OCI-LY3 (cell line): ENCODE results near the gene CNTNAP2.

Experiments used
- H2AFZ ChIP-seq: fragments of 200-600, 300-600 bp; shearing (Covaris generic); 2 replicates; pipeline ENCODE4 v1.6.0; 2014; ENCODE audit warnings: antibody characterized with exemption, low read depth, low read length
- H3K27ac ChIP-seq: fragments of 200-600, 300-600 bp; sonication (generic); 2 replicates; pipeline ENCODE4 v1.5.1; 2014; ENCODE audit warnings: mild to moderate bottlenecking, low read length, moderate library complexity, mixed read lengths
- H3K27me3 ChIP-seq: fragments of 200-600, 300-600 bp; sonication (generic); 2 replicates; pipeline ENCODE4 v1.6.1; 2014; ENCODE audit warnings: low read depth, low read length, mixed read lengths
- H3K36me3 ChIP-seq: fragments of 200-600, 300-600 bp; sonication (generic); replicated peaks from 2 replicates; pipeline ENCODE3; 2014; ENCODE audit warnings: low read depth, low read length, mixed read lengths
- H3K4me1 ChIP-seq: fragments of 300-600, 200-600 bp; sonication (generic); 2 replicates; pipeline ENCODE4 v1.6.1; 2014; ENCODE audit warnings: low read length, mixed read lengths
- H3K4me2 ChIP-seq: fragments of 200-600, 300-600 bp; sonication (generic); 2 replicates; pipeline ENCODE4 v1.6.1; 2014; ENCODE audit warnings: low read length, mixed read lengths
- H3K4me3 ChIP-seq: fragments of 300-600, 200-600 bp; sonication (generic); 2 replicates; pipeline ENCODE4 v1.5.1; 2014; ENCODE audit warnings: antibody characterized with exemption, mild to moderate bottlenecking, low read length, moderate library complexity
- H3K79me2 ChIP-seq: fragments of 300-600, 200-600 bp; shearing (Covaris generic); 2 replicates; pipeline ENCODE4 v1.6.1; 2014; ENCODE audit warnings: mild to moderate bottlenecking, low read length, mixed read lengths
- H3K9ac ChIP-seq: fragments of 300-600, 200-600 bp; shearing (Covaris generic); 2 replicates; pipeline ENCODE4 v1.6.0; 2014; ENCODE audit warnings: mild to moderate bottlenecking, low read length, moderate library complexity
- H3K9me3 ChIP-seq: fragments of 200-600, 300-600 bp; shearing (Covaris generic); 2 replicates; pipeline ENCODE4 v1.6.1; 2014; ENCODE audit warnings: low read length, mixed read lengths; ENCODE audit not compliant: insufficient read depth
- H4K20me1 ChIP-seq: fragments of 200-600, 300-600 bp; sonication (generic); 2 replicates; pipeline ENCODE4 v1.6.1; 2016; ENCODE audit warnings: low read length, mixed read lengths; ENCODE audit not compliant: insufficient read depth
- EZH2phosphoT487 ChIP-seq: fragments of 200-600 bp; shearing (Covaris generic); IDR thresholded peaks from 2 replicates; pipeline ENCODE4 v1.6.1; 2018; ENCODE audit warnings: antibody characterized with exemption, mixed run types, low read depth
- TF ChIP-seq, protein P1 (sequence below): fragments of 200-600, 300-600 bp; sonication (generic); IDR thresholded peaks from 2 replicates; pipeline ENCODE4 v1.5.1; 2014; ENCODE audit warnings: antibody characterized with exemption, low read length, low read depth

The CNTNAP2 gene

GRCh38 chr7:148433521-148434180 lies 2317.1 kb downstream of the CNTNAP2 start:
- H3K27me3 ChIP-seq: 0 out of 2 replicates have a peak, but pooled peaks cover 3% of the 10 kb centered on the region

DNA sequence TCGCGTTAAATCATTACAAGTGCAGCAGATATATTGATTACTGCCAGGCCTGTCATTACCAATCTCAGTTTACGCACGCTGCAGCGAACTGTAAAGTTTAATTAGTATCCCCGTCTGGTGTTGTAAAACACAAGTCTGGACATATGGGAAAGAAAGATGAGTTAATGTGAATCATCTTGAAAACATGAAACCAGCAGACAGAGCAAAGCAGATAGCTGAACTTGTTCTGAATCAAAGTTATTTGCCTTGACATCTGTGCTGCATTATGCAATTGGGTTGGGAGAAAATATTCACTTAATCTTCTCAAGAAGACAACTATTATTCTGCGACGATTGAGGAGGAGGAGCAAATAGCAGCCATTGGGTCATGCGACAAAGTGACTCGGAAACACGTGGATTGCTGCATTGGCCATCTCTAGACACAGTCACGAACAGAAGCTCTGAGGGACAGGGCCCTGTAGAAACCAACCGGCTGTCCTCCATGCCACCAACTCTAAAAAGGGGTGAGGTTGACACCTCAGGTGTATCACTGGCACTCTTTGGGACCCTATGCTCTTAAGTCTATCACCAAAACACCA lies 2317.7 kb downstream of the CNTNAP2 start:
- no peak overlapping the region for H3K4me2 ChIP-seq
- H3K79me2 ChIP-seq: no peaks in the 10 kb centered on the region
- H3K36me3 ChIP-seq: no peaks in the 10 kb centered on the region
- H2AFZ ChIP-seq: no peak overlapping the region
- peaks cover 12% of the 10 kb centered on the region for H3K4me1 ChIP-seq
- no peak overlapping the region for H3K9ac ChIP-seq
- no peaks in the 10 kb centered on the region for H3K9me3 ChIP-seq
- no peak overlapping the region for H3K4me3 ChIP-seq
- no peaks in the 10 kb centered on the region for H4K20me1 ChIP-seq
- no peak for TF ChIP-seq EZH2phosphoT487
- TF ChIP-seq, protein P1, sequence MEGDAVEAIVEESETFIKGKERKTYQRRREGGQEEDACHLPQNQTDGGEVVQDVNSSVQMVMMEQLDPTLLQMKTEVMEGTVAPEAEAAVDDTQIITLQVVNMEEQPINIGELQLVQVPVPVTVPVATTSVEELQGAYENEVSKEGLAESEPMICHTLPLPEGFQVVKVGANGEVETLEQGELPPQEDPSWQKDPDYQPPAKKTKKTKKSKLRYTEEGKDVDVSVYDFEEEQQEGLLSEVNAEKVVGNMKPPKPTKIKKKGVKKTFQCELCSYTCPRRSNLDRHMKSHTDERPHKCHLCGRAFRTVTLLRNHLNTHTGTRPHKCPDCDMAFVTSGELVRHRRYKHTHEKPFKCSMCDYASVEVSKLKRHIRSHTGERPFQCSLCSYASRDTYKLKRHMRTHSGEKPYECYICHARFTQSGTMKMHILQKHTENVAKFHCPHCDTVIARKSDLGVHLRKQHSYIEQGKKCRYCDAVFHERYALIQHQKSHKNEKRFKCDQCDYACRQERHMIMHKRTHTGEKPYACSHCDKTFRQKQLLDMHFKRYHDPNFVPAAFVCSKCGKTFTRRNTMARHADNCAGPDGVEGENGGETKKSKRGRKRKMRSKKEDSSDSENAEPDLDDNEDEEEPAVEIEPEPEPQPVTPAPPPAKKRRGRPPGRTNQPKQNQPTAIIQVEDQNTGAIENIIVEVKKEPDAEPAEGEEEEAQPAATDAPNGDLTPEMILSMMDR: no peak
- no peak overlapping the region for H3K27ac ChIP-seq
- H3K27me3 ChIP-seq: 0 out of 2 replicates have a peak, but pooled peaks cover 3% of the 10 kb centered on the region

More at GRCh38 chr7:148433521-148434180, 2317.1 kb downstream of the CNTNAP2 start:
- Histone ChIP-seq H4K20me1 (no peaks in the 10 kb centered on the region), H2AFZ (no peak overlapping the region), H3K9ac (no peak overlapping the region), H3K4me3 (no peak overlapping the region), H3K9me3 (no peaks in the 10 kb centered on the region), H3K4me1 (peaks cover 12% of the 10 kb centered on the region), H3K27ac (no peak overlapping the region), H3K36me3 (no peaks in the 10 kb centered on the region), H3K79me2 (no peaks in the 10 kb centered on the region), H3K4me2 (no peak overlapping the region)
- no peak for TF ChIP-seq EZH2phosphoT487
- TF ChIP-seq, protein P1: no peak

- Histone ChIP-seq H3K36me3 (no peaks in the 10 kb centered on the region), H3K9me3 (no peaks in the 10 kb centered on the region), H3K79me2 (no peaks in the 10 kb centered on the region), H3K27ac (no peak overlapping the region), H3K9ac (no peak overlapping the region), H4K20me1 (no peaks in the 10 kb centered on the region), H3K4me1 (peaks cover 12% of the 10 kb centered on the region), H3K27me3 (0 out of 2 replicates have a peak, but pooled peaks cover 3% of the 10 kb centered on the region), H2AFZ (no peak overlapping the region), H3K4me2 (no peak overlapping the region), H3K4me3 (no peak overlapping the region)
- TF ChIP-seq, protein P1: no peak
- TF ChIP-seq EZH2phosphoT487: no peak
Observed at GRCh38 chr7:148434887-148435286, 2318.3 kb downstream of the CNTNAP2 start.

DNA sequence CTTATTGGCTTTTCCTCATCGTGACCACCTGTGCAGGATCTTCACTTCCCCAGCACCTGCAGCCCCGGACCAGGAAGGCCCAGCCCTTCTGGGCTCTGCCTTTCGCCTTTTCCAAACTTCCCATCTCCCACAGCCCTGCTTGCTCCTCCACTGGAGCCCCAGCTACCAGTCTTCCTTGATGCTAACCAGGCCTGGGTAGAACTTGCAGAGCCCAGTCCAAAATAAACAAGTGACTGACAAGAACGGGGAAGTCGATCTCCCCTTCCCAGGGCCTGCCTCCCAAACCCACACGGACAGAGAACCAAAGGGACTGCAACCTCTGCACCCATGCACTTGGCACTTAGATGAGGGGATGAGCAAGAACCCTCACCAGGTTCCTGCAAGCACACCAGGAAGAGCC lies 2319.1 kb downstream of the CNTNAP2 start:
- no peaks in the 10 kb centered on the region for H4K20me1 ChIP-seq
- H3K36me3 ChIP-seq: no peaks in the 10 kb centered on the region
- no peak overlapping the region for H3K27ac ChIP-seq
- H3K4me3 ChIP-seq: no peak overlapping the region
- H3K27me3 ChIP-seq: 0 out of 2 replicates have a peak, but pooled peaks cover 7% of the 10 kb centered on the region
- no peaks in the 10 kb centered on the region for H3K9me3 ChIP-seq
- no peaks in the 10 kb centered on the region for H3K79me2 ChIP-seq
- H3K4me1 ChIP-seq: peaks cover 12% of the 10 kb centered on the region
- H3K9ac ChIP-seq: no peak overlapping the region
- TF ChIP-seq, protein P1: no peak
- no peak for TF ChIP-seq EZH2phosphoT487
- H3K4me2 ChIP-seq: no peak overlapping the region
- H2AFZ ChIP-seq: no peak overlapping the region
